Panc1 (cell line): ENCODE results near the gene ACTL7B.

Source experiments
- CTCF ChIP-seq: fragments of 450-650 bp; IDR thresholded peaks from 2 replicates; pipeline ENCODE4 v1.5.1; 2017; ENCODE audit warnings: mild to moderate bottlenecking
- POLR2AphosphoS5 ChIP-seq: IDR thresholded peaks from 2 replicates; pipeline ENCODE4 v1.6.1; 2012; ENCODE audit warnings: mild to moderate bottlenecking, low read depth, low read length, moderate library complexity
- REST ChIP-seq, 2 experiments: IDR thresholded peaks; 2 replicates each; pipeline ENCODE4 v1.6.1; 2011 to 2012; ENCODE audit warnings: low read depth in 2 of 2, control low read depth in 1 of 2, low read length in 1 of 2, mild to moderate bottlenecking in 1 of 2, moderate library complexity in 1 of 2; ENCODE audit not compliant: insufficient read depth in 1 of 2

GRCh38 chr9:108874058-108874788 lies 18.4 kb upstream of the ACTL7B start:
- TF ChIP-seq POLR2AphosphoS5 (no peak), CTCF (no peak), REST (IDR thresholded peaks at IDR 0.05; ENCODE audit: insufficient read depth in 1 of 2, low read depth in 2 of 2, low read length in 1 of 2) (no peak)
